ENCODE measurements around the gene AGPAT3. TPM values are rescaled to one million over a fixed set of nuclear protein-coding genes. Genes with fewer than 3 reads are reported as not detected.
"Not testable (repeated sequence)": the region's sequence is repeated elsewhere in the genome, so short reads cannot be mapped to it uniquely, and the experiment has no call there.

Gene AGPAT3
- total and polyA plus RNA-seq, 9 donors: 19.2 to 32.2 (median 27.7) TPM

GRCh38 chr21:43822741-43823140 lies 42.3 kb upstream of the AGPAT3 start:
- H3K27ac ChIP-seq (ENCODE audit: low read length); H3K4me3 ChIP-seq (ENCODE audit: low read length); H3K36me3 ChIP-seq (ENCODE audit: control insufficient read depth, insufficient read depth, low read length); DNase-seq; H3K9me3 ChIP-seq (replicated peaks; ENCODE audit: control insufficient read depth, low read depth, low read length): not testable (repeated sequence)
- peaks cover 19% of the 10 kb centered on the region for H3K4me1 ChIP-seq (ENCODE audit: control insufficient read depth, insufficient read depth, low read length)
- WGBS (ENCODE audit: insufficient coverage): no CpG with 5 or more reads among the region's 5 CpGs
- peaks cover 13% of the 10 kb centered on the region for H3K27me3 ChIP-seq (ENCODE audit: control insufficient read depth, insufficient read depth, low read length)

GRCh38 chr21:43824333-43825241 lies 40.4 kb upstream of the AGPAT3 start:
- H3K4me3 ChIP-seq (ENCODE audit: low read length): no peak overlapping the region
- peaks cover 19% of the 10 kb centered on the region for H3K4me1 ChIP-seq (ENCODE audit: control insufficient read depth, insufficient read depth, low read length)
- no peaks in the 10 kb centered on the region for H3K9me3 ChIP-seq (replicated peaks; ENCODE audit: control insufficient read depth, low read depth, low read length)
- no peak overlapping the region for H3K27ac ChIP-seq (ENCODE audit: low read length)
- peaks cover 11% of the 10 kb centered on the region for H3K27me3 ChIP-seq (ENCODE audit: control insufficient read depth, insufficient read depth, low read length)
- no peak for DNase-seq
- WGBS (ENCODE audit: insufficient coverage): 75% methylated on average over 7 of the region's 17 CpGs
- no peaks in the 10 kb centered on the region for H3K36me3 ChIP-seq (ENCODE audit: control insufficient read depth, insufficient read depth, low read length)

- no peak for DNase-seq
- no peak overlapping the region for H3K27ac ChIP-seq (ENCODE audit: low read length)
- H3K27me3 ChIP-seq (ENCODE audit: control insufficient read depth, insufficient read depth, low read length): peaks cover 11% of the 10 kb centered on the region
- H3K36me3 ChIP-seq (ENCODE audit: control insufficient read depth, insufficient read depth, low read length): no peaks in the 10 kb centered on the region
- H3K4me3 ChIP-seq (ENCODE audit: low read length): no peak overlapping the region
- H3K4me1 ChIP-seq (ENCODE audit: control insufficient read depth, insufficient read depth, low read length): peaks cover 19% of the 10 kb centered on the region
- WGBS (ENCODE audit: insufficient coverage): 78% methylated on average over 22 of the region's 24 CpGs
- H3K9me3 ChIP-seq (replicated peaks; ENCODE audit: control insufficient read depth, low read depth, low read length): no peaks in the 10 kb centered on the region
Measured at GRCh38 chr21:43825242-43825935, 39.6 kb upstream of the AGPAT3 start.

GRCh38 chr21:43825936-43826622 lies 38.9 kb upstream of the AGPAT3 start:
- Histone ChIP-seq H3K4me3 (ENCODE audit: low read length) (no peak overlapping the region), H3K9me3 (replicated peaks; ENCODE audit: control insufficient read depth, low read depth, low read length) (no peaks in the 10 kb centered on the region), H3K27ac (ENCODE audit: low read length) (peak overlapping the region; percentile 20), H3K27me3 (ENCODE audit: control insufficient read depth, insufficient read depth, low read length) (peaks cover 11% of the 10 kb centered on the region), H3K36me3 (ENCODE audit: control insufficient read depth, insufficient read depth, low read length) (no peaks in the 10 kb centered on the region), H3K4me1 (ENCODE audit: control insufficient read depth, insufficient read depth, low read length) (peaks cover 19% of the 10 kb centered on the region)
- DNase-seq: peak; percentile 50
- 32% methylated on average over 31 of the region's 31 CpGs for WGBS (ENCODE audit: insufficient coverage)

GRCh38 chr21:43826623-43826974 lies 38.4 kb upstream of the AGPAT3 start:
- no peak for DNase-seq
- no CpG with 5 or more reads among the region's 8 CpGs for WGBS (ENCODE audit: insufficient coverage)
- no peaks in the 10 kb centered on the region for H3K9me3 ChIP-seq (replicated peaks; ENCODE audit: control insufficient read depth, low read depth, low read length)
- H3K4me1 ChIP-seq (ENCODE audit: control insufficient read depth, insufficient read depth, low read length): peaks cover 19% of the 10 kb centered on the region
- H3K36me3 ChIP-seq (ENCODE audit: control insufficient read depth, insufficient read depth, low read length): no peaks in the 10 kb centered on the region
- H3K27me3 ChIP-seq (ENCODE audit: control insufficient read depth, insufficient read depth, low read length): peaks cover 11% of the 10 kb centered on the region
- H3K4me3 ChIP-seq (ENCODE audit: low read length): no peak overlapping the region
- H3K27ac ChIP-seq (ENCODE audit: low read length): peak overlapping the region; percentile 20

GRCh38 chr21:43827015-43827611 lies 37.9 kb upstream of the AGPAT3 start:
- Histone ChIP-seq H3K9me3 (replicated peaks; ENCODE audit: control insufficient read depth, low read depth, low read length) (no peaks in the 10 kb centered on the region), H3K4me1 (ENCODE audit: control insufficient read depth, insufficient read depth, low read length) (peaks cover 19% of the 10 kb centered on the region), H3K4me3 (ENCODE audit: low read length) (no peak overlapping the region), H3K27ac (ENCODE audit: low read length) (no peak overlapping the region), H3K27me3 (ENCODE audit: control insufficient read depth, insufficient read depth, low read length) (peaks cover 11% of the 10 kb centered on the region), H3K36me3 (ENCODE audit: control insufficient read depth, insufficient read depth, low read length) (no peaks in the 10 kb centered on the region)
- peak; percentile 52 for DNase-seq
- WGBS (ENCODE audit: insufficient coverage): 34% methylated on average over 17 of the region's 18 CpGs

- no peak for DNase-seq
- peaks cover 19% of the 10 kb centered on the region for H3K4me1 ChIP-seq (ENCODE audit: control insufficient read depth, insufficient read depth, low read length)
- WGBS (ENCODE audit: insufficient coverage): 88% methylated on average over 12 of the region's 12 CpGs
- H3K36me3 ChIP-seq (ENCODE audit: control insufficient read depth, insufficient read depth, low read length): no peaks in the 10 kb centered on the region
- no peak overlapping the region for H3K4me3 ChIP-seq (ENCODE audit: low read length)
- peaks cover 11% of the 10 kb centered on the region for H3K27me3 ChIP-seq (ENCODE audit: control insufficient read depth, insufficient read depth, low read length)
- H3K9me3 ChIP-seq (replicated peaks; ENCODE audit: control insufficient read depth, low read depth, low read length): peaks cover 3% of the 10 kb centered on the region
- no peak overlapping the region for H3K27ac ChIP-seq (ENCODE audit: low read length)
Measured at GRCh38 chr21:43829161-43829560, 35.9 kb upstream of the AGPAT3 start.

- peaks cover 3% of the 10 kb centered on the region for H3K9me3 ChIP-seq (replicated peaks; ENCODE audit: control insufficient read depth, low read depth, low read length)
- no peak for DNase-seq
- whole genome bisulfite sequencing (ENCODE audit: insufficient coverage): 68% methylated on average over 18 of the region's 22 CpGs
- peaks cover 19% of the 10 kb centered on the region for H3K4me1 ChIP-seq (ENCODE audit: control insufficient read depth, insufficient read depth, low read length)
- no peaks in the 10 kb centered on the region for H3K36me3 ChIP-seq (ENCODE audit: control insufficient read depth, insufficient read depth, low read length)
- H3K27me3 ChIP-seq (ENCODE audit: control insufficient read depth, insufficient read depth, low read length): peaks cover 11% of the 10 kb centered on the region
- H3K27ac ChIP-seq (ENCODE audit: low read length): no peak overlapping the region
- no peak overlapping the region for H3K4me3 ChIP-seq (ENCODE audit: low read length)
Measured at GRCh38 chr21:43829575-43830119, 35.4 kb upstream of the AGPAT3 start.

GRCh38 chr21:43832158-43832550 lies 32.9 kb upstream of the AGPAT3 start:
- Histone ChIP-seq H3K4me3 (ENCODE audit: low read length) (no peak overlapping the region), H3K4me1 (ENCODE audit: control insufficient read depth, insufficient read depth, low read length) (peaks cover 7% of the 10 kb centered on the region), H3K36me3 (ENCODE audit: control insufficient read depth, insufficient read depth, low read length) (no peaks in the 10 kb centered on the region), H3K27ac (ENCODE audit: low read length) (no peak overlapping the region), H3K9me3 (replicated peaks; ENCODE audit: control insufficient read depth, low read depth, low read length) (peaks cover 3% of the 10 kb centered on the region), H3K27me3 (ENCODE audit: control insufficient read depth, insufficient read depth, low read length) (no peaks in the 10 kb centered on the region)
- 88% methylated on average over 14 of the region's 14 CpGs for WGBS (ENCODE audit: insufficient coverage)
- no peak for DNase-seq
